Ovary (tissue), 3 donors: Measurements from ENCODE around the gene IL6R.

Experiments used
- EP300 ChIP-seq: sonication (generic); formaldehyde crosslinking; IDR thresholded peaks from one replicate; pipeline ENCODE4 v1.6.1; 2017; ENCODE audit warnings: antibody characterized with exemption
- TF ChIP-seq, protein P1 (sequence below), 3 donors: fragments of 450-650 bp in 2 of 3; fragments of 200-600 bp in 1 of 3; IDR thresholded peaks; one replicate each; pipeline versions ENCODE4 v1.5.1 to v1.8.0; 2016 to 2022; ENCODE audit warnings: antibody characterized with exemption in 3 of 3, mild to moderate bottlenecking in 1 of 3
- donor health status: DM: no; HTN: no; CAD: no.

DNA sequence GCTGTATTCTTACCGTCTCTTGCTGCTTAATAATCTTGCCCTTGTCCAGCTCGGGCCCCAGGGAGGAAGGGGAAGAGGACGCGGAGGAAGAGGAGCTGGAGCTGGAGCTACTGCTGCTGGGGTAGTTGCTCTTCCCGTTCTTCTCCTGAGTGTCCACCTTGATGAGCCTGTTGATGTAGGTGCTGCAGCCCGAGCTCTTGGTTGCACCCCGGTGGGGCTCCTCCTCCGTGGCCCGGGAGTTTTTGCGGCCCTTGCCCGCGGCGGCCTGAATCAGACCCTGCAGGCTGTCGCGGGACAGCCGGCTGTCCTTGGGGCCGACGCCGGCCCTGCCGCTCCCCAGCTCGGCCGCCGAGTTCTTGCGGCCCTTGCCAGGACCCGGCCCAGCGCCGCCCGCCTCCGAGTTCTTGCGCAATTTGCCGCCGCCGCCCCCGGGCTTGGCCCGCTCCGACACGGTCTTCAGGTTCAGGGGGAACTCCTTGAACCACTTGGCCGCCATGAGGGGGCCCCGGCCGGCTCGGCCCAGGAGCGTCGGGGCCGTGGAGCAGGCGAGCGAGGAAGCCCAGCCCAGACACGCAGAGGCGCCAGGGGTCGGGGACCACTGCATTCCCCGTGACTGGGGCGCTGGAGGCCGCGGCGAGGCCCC, 96.4 kb downstream of the IL6R start:
- no peak for TF ChIP-seq EP300
- TF ChIP-seq, protein P1, sequence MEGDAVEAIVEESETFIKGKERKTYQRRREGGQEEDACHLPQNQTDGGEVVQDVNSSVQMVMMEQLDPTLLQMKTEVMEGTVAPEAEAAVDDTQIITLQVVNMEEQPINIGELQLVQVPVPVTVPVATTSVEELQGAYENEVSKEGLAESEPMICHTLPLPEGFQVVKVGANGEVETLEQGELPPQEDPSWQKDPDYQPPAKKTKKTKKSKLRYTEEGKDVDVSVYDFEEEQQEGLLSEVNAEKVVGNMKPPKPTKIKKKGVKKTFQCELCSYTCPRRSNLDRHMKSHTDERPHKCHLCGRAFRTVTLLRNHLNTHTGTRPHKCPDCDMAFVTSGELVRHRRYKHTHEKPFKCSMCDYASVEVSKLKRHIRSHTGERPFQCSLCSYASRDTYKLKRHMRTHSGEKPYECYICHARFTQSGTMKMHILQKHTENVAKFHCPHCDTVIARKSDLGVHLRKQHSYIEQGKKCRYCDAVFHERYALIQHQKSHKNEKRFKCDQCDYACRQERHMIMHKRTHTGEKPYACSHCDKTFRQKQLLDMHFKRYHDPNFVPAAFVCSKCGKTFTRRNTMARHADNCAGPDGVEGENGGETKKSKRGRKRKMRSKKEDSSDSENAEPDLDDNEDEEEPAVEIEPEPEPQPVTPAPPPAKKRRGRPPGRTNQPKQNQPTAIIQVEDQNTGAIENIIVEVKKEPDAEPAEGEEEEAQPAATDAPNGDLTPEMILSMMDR (IDR thresholded peaks at IDR 0.05): no peak
